Stimulated activated CD8-positive, alpha-beta memory T cell treated with anti-CD3 and anti-CD28 coated beads, Interleukin-4, amount 100 ng/mL, for 24 hours (primary cell): Measurements from ENCODE around the gene RIN2.
"Not testable (repeated sequence)": the region's sequence is repeated elsewhere in the genome, so short reads cannot be mapped to it uniquely, and the experiment has no call there.

Source experiments
- DNase-seq: peaks from one replicate; pipeline ENCODE4 v3.0.0-alpha.2; 2020; ENCODE audit warnings: low read depth

RIN2 gene

DNA sequence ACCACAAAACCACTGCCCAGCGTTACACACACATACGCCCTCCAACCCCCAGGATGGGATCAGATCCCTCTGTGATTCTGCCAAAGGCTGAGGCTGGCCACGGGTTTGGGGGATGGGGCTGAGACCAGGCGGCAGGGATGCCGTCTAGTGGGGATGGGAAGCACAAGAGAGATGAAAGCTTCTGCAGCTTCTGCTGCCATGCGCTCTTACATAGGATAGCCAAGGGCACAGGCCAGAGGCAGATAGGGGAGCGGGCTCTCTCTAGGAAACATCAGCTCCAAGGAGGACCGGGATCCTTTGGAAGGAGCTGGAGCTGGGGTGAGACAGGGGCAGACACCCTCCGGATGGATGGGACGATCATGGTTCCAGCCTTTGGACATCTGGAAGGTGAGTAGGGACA is 18.7 kb upstream of the RIN2 start:
- DNase-seq = no peak

DNA sequence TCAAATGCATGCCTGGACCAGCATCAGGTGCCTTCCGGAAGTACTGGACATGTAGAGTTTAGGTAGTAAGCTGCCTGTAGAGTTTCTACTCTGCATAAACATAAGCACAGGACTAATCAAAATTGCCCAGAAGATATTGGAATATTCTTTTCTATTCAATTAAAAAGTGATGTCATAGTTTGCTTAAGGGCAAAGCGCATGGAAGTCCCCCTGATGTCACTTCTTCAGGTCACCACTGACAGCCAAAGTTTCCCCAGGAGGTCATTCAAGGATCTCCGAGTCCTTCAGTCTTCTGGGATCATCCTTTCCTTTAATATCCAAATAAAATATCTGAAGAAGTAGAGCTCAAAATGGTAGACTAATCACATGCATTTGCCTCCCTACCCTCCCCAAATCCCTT is 17.5 kb upstream of the RIN2 start:
- DNase-seq = no peak

DNA sequence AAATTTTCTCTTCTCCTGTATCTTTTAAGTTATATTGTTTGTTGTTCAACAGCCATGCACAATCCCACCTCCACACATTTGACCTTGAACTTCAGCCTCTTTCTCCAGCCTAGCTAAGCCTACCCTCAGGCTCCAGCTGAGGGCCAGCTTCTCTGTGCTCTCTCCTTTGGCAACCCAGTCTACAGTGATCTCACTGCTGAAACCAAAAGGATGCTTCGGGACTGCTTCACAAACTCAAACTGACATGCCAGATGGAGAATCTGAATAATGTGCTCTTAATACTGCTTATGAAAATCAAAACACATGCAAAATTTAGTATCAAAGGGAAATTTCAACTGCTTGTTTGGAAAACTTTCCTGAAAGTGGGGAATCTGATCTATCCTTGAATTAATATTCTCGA is 16.1 kb upstream of the RIN2 start:
- no peak for DNase-seq

DNA sequence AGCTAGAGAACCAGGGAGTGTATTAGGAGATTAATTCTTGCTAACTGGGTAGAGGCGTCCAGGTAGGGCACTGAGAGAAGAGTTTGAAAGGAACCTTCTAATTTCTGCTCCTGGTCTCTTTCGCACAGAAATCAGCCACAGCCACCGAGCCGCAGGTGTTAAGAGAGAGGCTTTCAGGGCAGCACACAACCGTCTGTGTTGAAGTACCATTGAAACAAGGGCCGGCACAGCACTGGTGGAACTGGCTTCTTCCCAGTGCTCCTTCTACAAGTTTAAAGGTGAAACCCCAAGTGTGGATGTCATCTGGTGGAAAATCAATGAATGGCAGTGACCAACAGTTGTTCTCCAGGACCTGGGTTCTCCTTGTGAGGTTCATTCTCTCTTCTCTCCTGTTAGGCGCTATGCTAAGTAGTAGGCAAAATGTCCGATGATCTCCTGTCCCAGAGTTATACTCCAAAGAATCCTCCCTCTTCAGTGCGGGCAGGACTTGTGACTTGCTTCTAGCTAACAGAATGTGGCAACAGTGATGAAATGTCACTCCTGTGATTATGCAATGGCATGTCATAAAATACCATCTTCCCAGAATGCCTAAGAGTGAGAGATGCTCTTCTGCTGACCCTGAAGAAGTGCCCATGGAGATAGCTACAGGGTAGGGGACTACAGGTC is 15.0 kb upstream of the RIN2 start:
- no peak for DNase-seq

DNA sequence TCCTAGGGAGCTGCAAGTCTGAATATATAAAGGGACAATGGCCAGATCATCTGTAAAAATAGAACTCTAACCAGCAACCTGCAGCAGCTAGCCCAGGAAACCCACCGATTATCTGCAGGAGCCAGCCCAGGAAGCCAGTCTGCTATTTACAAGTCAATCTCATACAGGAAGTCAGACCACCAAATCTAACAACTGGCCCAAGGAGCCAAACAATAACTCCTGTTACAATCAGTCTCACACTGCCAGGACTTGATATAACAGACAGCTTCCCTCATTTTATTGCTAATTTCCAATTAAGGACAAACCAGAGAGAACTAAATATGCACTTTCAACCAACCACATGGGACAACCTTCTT is 14.4 kb upstream of the RIN2 start:
- no peak for DNase-seq

DNA sequence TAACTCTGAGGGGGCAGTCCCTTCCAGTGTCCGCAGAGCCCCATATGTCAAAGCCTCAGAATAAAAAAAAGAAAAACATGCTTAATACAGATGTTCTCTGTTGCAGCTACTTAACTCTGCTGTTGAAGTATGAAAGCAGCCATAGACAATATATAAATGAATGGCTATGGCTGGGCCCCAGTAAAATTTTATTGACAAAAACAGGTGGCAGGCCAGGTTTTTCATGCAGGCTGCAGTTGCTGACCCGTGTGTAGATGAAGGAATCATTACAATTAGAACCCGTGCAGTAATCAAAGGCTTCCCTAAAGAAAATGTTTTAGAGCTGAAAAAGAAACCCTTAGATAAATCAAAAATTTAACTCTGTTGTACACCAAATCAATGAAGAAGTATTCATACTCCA is 13.0 kb upstream of the RIN2 start:
- DNase-seq = no peak

DNA sequence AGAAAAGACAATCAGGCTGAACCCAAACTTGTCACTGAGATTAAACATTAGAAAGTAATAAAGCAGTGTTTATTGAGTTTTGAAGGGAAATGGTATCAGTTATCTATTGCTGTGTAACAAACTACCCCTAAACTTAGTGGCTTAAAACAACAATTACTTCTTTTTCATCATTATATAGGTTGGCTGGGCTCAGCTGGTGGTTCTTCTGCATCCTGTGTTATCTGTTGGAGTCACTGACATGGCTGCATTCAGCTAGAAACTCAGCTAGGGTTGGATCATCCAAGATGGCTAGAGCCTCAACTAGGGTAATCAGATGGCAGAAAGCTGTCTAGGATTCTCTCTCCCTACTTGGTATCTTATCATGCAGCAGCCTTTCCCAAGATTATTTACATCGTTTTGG is 12.5 kb upstream of the RIN2 start:
- DNase-seq = no peak

DNA sequence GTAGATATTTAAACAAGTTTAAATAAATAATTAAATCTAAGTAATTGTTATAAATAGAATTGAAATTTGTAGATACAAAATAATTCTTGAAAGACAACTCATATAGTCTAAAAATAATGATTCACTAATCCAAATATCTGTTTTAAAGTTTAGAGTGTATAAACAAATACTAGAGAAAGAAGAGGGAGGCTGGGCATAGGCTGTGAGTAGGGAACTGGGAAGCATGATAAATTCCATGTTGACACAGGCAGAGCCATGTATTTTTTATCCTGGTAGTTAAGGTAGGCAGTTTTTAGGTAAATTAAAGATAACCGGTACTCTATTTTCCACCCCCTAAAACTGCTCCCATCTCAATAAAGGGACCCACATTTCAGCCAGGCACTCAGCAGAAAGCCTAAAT is 11.7 kb upstream of the RIN2 start:
- DNase-seq = no peak

DNA sequence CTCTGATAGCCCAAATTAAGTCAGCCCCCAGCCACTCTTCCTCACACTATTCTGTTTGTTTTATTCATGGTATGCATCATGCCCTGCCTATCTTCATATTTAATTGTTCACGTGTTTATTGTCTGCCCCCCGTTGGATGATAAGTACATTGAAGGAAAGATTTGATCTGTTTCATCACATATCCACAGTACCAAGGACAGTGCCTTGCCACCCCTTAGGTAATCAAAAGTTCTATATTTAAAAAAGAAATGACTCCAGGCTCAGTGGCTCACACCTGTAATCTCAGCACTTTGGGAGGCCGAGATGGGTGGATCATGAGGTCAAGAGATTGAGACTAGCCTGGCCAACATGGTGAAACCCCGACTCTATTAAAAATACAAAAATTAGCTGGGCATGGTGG is 10.2 kb upstream of the RIN2 start:
- DNase-seq = no peak

DNA sequence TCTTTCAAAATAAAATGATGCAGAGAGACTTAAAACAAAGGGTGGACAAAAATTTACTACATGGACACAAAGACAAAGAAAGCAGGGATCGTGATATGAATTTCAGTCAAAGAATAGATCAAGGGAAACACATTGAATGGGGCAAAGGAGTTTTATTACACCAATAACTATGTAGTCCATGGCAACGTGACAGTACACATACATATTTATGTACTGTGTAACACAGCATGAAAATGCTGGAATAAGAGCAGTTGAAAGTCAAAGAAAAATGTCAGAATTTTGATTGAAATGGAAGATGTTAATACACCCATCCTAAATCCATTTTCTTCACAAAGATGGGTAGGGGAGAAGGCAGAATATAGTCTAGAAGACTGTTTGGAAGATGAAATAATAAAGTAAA is 9.4 kb upstream of the RIN2 start:
- no peak for DNase-seq

DNA sequence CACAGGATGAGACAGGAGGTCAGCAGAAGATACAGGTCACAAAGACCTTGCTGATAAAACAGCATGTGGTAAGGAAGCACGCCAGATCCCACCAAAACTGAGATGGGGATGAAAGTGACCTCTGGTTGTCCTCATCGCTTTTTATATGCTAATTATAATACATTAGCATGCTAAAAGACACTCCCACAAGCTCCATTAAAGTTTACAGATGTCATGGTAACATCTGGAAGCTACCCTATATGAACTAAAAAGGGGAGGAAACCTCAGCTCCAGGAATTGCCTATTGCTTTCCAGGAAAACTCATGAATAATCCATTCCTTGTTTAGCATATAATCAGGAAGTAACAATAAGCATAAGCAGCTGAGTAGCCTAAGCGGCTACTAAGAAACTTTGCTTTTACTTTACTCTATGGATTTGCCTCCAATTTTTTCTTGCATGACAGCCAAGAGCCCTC is 8.4 kb upstream of the RIN2 start:
- DNase-seq = no peak

DNA sequence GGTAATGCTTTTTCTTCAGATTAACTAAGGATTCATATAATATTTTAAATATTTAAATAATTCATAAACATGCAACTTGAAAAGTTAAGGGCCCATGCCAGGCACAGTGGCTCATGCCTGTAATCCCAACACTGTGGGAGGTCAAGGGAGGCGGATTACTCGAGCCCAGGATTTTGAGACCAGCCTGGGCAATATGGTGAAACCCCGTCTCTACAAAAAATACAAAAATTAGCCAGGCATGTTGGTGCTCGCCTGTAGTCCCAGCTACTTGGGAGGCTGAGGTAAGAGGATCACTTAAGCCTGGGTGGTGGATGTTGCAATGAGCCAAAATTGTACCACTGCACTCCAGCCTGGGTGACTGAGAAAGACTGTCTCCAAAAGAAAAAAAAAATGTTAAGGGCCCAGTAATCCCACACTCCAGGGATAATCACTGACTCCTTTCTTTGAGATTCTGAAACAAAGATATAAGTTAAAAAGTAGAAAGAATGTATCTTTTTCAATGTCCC is 7.9 kb upstream of the RIN2 start:
- no peak for DNase-seq

DNA sequence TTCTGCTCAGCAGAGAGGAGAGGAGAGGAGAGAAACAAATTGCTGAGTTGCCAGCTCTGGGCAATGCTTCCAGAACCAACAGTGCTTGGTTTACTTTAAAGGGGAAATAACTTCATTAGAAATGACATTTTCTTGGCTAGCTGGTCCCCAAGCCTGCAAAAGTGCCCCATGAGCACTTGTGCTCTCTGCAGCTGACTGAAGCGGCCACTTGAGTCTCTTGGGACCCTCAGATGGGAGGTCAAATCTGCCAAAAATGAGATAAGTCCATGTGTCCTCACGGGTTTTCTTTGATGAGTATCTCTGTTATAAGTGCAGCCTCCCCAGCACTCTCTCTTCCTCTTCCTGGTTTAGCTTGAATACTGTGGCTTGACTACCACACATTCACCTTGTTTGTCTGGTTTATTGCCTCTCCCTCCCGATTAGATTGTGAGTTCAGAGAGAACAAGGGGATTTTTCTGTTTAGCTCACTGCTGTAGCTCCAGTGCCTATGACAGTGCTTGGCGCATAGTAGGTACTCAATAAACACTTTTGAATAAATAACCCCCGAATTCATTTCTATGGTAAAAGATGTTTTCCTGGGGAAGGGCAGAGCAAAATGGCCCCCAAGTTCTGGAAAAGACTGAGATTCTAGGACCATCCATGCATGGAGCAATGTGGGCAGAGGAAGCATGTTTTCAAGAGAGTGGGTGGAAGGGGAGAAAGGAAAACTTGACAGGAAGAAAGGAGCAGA is 7.0 kb upstream of the RIN2 start:
- no peak for DNase-seq

DNA sequence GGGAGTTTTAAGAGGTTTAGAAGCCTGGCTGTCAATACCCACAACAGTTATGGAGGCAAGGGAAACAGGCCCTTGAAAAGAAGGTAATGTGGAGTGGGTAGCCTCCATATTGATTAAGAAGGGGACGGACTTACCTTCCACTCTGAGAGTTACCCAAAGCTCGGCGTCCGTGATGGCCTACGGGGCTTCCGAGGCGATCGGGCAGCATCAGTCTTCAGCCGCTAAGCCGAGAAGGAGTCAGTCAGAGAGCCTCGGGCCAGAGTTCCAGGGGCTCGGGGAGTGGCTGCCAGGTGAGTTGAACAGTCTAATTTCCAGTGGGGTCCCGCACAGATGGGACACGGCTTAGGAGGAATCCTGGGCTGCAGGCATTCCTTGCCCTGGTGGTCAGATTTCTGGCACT is 3.9 kb upstream of the RIN2 start:
- DNase-seq = not testable (repeated sequence)

DNA sequence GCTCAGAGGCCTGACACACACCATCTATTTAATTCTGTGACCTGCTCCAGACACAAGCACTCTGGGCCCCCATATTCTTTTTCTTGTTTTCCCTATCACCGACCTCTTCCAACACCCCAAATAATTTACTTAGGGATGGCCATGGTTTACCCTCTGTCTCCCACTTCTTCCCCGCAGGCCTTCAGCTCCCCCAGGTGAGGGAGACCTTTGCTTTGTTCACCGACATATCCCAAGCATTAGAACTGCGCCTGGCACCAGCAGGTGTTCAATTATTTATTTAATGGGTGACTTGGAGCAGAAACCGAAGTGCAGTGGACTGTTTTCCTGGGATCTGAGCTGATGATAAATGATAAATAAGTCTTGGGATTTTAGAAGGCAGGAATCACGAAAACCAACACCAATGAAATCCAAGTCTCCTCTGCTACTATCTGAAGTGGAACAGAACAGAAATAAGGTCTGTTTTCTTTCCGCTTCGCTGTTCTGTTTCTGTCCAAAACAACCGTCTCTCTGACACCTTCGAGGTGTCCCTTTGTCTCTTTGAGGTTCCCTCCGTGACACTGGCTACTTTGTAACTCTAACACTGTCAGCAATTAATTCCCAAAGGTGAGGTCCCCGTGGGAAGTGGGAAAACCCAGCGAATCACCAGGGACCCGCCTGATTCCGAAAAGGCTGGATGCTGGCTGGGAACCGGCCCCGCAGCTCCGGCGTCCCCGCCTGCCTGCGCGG is 1.1 kb upstream of the RIN2 start:
- DNase-seq = no peak

DNA sequence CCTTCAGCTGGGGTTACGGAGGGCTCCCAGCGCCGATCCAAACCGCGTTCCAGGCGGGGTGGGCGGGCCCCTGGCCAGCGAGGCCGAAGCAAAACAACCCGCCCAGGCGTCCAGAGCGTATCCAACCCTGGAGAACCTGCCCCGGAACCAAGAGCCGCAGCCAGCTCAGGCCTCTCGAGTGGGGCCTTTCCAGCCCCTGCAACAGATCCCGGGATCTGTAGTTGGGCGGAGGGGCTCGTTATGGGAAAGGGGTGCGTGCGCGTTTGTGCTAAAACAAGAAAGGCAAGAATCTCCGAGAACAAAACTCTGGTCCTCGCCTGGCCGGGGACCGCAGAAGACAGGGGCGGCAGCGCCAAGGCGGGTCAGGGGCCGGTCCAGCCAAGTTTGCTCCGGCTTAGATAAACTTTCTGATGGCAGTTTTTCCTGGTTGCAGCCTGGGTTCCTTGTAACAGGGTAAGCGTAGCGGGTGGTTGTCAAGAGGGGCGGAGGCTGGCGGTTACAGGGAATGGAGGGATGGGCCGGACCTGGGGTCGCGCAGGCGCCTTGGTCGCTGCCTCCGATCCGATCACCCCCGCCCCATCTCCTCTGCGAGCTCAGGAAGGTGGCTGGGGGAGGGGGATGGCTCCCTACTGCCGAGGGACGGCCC is 448 bp upstream of the RIN2 start:
- DNase-seq = no peak

DNA sequence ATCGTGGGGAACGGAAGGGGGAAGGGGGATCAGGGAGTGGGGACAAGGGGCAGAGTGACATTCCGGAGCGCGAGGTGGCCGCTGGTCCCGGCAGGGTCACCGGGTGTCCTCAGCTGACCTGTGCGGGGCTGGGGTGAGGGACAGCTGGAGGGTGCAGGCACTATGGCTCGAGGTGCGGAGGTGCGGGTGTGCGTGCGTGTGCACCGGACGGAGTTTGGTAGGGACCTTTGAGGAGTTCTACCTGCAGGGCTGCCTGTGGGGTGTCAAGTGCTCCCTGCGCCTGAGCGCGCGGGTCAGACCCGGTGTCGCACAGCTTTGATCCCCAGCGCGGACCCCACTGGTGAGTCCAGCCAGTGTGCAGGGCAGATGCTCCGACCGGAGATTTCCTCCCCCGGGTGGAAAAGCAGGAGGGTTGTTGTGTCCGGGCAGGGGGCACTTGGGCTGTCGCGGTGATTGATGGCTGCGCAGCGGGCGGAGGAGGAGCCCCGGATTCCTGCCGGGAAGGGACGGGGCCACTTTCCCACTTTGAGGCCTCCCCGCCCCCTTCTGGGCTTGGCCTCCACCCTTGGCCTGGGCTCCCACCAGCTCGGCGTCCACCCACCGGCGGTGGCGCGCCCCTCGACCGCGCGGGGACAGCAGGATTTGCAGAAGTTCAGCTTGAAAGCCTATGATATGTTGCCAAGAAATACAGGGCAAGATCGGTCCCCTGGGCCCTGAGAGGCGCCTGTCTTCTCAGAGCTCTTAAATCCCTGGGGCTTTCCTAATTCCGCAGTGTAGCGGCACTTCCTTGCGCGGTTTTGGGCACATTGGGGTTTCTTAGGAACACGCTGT is 658 bp downstream of the RIN2 start:
- DNase-seq = no peak

DNA sequence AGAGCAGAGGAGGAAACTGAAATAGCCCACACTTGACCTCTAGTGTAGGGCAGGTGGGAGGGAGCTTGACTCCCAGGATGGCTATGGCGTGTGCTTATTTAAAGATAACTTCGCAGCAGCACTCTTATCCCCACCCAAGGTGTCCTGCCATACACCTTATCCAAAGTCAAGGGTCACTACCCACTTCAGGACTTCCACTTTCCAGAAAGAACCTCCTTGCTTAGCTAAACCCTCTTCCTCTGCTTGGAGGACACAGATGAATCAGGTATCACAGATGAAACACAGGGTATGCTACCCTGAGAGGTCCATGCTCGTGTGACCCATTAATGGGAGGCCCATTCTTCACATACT is 2.3 kb downstream of the RIN2 start:
- no peak for DNase-seq

DNA sequence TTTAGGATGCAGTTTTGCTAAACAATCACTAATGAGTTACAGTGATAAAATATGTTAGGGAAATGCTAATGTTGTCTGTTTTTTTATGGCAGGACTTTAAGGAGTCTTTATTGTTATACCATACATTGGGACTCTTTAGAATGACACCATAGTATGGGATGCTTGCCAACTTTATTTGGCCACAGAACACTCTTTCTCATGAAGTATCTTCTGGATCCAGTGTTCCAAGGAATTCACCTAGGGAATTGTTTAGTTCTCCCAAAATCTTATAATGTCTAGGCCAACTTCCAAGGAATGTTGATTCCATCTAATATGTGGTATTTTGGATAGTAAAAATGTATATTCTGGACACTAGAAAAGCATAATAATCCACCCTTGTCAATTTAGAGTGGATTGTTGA is 3.3 kb downstream of the RIN2 start:
- DNase-seq = no peak

DNA sequence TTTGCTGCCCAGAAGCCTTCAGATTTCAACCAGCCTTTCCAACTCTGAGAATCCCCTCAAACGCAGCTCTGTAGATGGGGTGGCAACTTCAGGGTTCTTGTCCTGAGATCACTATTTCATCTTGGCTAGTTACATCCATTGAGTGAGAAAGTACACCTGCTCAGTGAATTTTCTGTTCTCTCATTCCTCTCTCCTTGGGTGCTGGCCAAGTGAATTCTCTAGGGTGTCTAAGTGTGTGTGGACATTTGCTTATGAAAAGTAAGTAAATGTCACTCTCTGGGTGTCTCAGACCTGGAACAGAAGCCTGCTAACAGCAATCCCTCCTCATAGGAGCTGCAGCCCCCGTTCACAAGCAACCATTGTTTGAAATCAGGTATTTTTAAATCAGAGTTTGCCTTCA is 3.8 kb downstream of the RIN2 start:
- no peak for DNase-seq

DNA sequence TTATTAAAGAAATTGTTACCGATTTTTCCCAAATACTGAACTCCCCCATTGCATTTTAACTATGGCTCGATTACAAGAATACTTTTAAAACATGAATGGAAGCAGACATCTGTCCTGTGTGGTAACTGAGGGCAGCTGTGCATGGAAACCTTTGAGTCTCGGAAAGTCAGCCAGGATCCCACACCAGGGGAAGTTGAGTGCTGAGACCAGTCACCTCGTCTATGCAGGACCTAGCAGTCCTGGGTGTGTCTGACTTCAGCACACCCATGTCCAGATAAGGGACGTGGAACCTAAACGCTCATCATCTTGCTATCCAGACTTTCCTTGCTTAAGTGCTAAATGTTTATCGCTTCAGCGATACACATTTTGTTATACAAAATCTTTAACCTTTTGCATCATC is 6.1 kb downstream of the RIN2 start:
- no peak for DNase-seq

DNA sequence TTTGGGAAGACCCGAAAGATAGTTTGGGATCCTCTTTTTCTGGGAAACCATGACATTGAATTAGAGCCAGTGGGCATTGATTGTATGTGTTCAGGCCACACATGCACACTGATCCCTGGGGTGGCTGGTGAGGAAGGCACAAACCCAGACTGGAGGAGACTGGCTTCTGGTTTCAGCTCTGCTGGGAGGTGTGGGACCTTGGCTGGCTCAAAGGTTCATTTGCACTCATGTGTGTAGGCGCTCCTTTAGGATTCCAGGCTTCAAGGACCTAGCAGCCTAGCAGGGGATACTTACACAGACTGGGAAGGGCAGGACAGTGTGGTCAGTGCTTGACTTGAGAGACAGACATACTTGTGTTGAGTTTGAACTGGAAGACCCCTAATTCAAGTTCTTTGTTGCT is 7.2 kb downstream of the RIN2 start:
- DNase-seq = no peak
